IPS-NIHi11 (cell line): ENCODE results near the gene SAMD8.
A peak's percentile ranks its signal among the peaks of the same experiment; 100 is the strongest.
"Not testable (repeated sequence)": the region's sequence is repeated elsewhere in the genome, so short reads cannot be mapped to it uniquely, and the experiment has no call there.

Experiments
- DNase-seq: peaks from one replicate; pipeline ENCODE4 v3.0.0; 2012; ENCODE audit warnings: mixed read lengths, low spot score

SAMD8 gene

DNA sequence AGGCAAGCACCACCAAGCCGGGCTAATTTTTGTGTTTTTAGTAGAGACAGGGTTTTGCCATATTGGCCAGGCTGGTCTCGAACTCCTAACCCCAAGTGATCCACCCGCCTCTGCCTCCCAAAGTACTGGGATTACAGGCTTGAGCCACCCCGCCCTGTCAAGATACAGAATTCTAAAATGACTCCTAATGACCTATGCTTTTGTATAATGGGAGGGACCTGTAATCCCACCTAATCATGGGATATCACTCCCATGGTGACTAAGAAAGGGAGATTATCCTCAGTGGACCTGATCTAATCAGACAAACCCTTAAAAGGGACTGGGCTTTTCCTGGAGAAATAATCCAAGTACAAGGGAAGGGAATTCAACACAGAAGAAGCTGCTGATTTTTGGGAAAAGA, 28.8 kb downstream of the SAMD8 start:
- no peak for DNase-seq

DNA sequence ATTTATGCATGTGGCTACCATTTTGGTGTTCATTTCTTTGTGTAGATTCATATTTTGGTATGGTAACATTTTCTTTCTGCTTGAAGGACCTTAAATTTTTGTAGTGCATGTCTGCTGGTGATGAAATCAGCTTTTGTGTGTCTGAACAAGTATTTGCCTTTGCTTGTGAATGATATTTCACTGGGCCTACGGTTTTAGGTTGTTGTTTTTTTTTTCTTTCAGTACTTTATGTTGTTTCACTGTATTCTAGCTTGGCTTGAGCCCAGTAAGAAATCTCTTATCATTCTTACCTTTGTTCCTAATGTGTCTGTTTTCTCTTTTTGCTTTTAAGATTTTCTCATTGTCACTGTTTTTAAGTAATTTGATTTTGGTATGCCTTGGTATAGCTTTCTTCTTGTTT, 31.9 kb downstream of the SAMD8 start:
- no peak for DNase-seq

DNA sequence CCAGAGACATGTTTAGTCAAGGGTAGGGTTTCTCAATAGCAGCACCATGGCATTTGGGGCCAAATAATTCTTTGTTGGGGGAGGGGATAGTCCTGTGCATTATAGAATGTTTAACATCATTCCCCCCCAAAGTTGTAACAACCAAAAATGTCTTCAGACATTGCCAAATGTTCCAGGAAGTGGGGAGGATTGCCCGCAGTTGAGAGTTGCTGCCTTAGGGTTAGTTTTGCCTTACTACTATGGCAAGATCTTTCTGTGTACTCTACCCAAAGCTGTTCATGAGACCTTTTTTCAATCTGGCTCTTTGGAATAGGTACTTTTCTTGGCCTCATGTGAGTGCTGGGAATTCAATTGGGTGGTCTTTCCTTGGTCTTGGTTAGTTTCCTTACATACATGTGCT, 34.1 kb downstream of the SAMD8 start:
- no peak for DNase-seq

DNA sequence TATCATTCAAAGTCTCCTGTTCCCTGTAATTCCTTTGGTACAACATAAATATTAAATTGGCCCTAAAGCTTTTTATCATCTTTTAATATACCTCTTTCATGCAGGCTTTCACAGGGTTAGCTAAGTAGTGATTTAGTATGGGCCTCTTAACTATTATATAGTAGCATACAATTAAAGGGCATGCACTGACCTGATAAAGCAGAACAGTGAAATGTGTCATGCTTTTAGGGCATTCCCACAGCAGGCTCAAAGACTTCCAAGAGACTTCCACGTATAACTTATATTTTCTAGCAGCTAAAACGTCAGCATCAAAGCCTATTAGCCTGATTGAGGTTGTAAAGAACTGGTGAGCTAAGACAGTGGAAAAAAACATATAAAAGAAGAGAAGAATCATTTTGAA, 35.3 kb downstream of the SAMD8 start:
- no peak for DNase-seq

DNA sequence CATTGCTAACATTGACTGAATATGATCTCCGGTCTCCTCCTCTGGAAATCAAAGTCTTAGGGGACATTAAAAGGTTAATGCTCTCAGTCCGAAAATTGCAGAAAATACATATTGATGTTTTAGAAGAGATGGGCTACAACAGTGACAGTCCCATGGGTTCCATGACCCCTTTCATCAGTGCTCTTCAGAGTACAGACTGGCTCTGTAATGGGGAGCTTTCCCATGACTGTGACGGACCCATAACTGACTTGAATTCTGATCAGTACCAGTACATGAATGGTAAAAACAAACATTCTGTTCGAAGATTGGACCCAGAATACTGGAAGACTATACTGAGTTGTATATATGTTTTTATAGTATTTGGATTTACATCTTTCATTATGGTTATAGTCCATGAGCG, 39.2 kb downstream of the SAMD8 start:
- DNase-seq, result no peak

DNA sequence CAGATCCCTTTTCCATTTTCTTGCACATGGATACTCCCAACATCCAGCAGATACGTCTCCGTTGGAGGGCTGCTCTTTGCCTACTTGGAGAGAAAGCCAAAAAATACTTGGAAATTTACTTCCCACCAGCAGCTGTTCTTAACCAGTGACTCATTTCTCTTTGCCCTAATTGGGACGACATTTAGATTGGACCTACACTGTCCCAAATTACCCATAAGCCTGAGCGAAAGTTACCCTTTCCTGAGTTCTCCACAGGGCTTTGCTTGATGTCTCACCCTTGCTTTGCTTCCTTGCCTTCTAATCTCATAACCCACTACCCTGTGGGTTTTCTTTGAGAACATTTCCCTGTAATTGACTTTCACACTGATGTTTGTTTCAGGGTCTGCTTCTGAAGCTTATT, 48.1 kb downstream of the SAMD8 start:
- DNase-seq, result no peak

DNA sequence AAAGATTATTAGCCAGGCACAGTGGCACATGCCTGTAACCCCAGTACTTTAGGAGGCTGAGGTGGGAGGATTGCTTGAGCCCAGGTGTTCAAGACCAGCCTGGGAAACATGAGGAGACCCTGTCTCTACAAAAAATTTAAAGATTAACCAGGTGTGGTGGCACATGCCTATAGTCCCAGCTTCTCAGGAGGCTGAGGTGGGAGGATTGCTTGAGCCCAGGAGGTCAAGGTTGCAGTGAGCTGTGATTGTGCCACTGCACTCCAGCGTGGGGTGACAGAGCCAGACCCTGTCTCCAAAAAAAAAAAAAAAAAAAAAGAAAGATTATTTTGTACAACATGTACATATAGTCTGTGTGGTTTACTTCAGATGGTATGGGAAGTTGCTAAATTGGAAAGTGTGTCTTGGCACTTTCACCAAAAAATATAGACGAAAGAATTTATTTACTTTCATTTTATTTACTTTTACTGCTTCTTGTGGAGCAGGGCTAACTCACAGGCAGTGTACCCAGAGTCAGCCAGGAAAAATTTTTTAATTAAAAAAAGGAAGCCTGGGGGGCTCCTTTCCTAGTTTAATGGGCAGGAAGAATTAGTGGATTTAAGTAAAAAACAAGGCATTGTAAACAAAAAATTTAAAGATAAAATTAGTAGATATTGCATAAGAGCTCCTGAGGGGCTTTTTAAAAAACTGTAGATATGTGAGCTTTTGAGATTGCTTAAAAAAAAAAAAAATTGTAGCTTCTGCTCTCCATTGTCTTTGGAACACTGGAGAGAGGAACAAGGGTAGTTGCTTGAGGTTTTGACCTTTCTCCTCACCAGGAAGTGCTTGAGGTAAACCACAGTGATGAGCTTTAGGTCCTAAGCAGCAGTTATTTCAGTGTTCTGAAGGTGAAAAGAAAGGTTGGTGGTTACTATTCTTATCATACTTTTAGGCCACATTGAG, 54.5 kb downstream of the SAMD8 start:
- DNase-seq, result no peak

DNA sequence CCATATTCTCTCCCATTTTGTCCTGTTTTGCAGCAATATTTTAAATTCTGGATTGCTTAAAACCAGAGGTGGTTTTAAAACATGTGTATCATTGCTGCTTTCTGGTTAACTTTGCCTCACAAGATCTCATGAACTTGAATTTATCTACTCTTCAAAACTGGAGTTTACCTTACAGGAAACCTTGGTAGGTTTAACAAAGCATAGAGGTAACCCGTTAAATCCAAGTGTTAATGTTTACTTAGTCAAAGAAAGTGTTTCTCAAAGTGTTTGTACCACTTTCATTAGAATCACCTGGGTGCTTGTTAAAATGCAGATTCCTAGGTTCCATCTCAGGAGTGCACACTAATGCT, 55.1 kb downstream of the SAMD8 start:
- DNase-seq, result no peak

DNA sequence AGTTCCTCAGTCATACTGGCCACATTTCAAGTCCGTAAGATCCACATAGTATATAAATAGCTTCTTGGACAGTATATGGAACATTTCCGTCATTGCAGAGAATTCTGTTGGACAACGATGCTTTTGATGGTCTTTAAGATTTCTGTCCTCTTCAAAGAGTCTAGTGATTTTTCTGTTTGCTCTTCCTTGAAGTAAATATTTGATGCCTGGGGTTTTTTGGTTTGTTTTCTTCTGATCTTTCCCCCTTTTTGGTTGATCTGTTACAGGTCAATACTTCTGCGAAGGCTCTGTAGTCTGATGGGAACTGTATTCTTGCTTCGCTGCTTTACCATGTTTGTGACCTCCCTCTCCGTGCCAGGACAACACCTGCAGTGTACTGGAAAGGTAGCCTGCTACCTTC, 56.8 kb downstream of the SAMD8 start:
- DNase-seq, result no peak

DNA sequence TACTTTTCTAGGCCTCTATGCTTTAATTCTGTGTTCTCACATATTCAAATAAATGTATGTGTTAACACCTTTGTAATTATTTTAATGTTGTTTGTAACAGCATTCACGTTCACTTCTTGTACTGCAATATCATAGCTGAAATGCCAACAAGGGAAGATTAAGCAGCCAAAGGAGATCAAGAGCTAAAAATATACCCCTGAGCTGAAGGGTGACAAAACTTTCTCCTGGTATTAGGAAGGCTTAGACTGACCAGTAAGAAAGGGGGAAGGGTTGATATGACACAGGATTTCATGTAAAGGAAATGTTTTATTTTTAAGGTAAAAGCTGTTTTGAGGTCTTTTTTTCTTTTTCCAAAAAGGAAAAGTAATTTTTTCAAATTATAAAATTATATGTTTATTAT, 58.8 kb downstream of the SAMD8 start:
- no peak for DNase-seq

DNA sequence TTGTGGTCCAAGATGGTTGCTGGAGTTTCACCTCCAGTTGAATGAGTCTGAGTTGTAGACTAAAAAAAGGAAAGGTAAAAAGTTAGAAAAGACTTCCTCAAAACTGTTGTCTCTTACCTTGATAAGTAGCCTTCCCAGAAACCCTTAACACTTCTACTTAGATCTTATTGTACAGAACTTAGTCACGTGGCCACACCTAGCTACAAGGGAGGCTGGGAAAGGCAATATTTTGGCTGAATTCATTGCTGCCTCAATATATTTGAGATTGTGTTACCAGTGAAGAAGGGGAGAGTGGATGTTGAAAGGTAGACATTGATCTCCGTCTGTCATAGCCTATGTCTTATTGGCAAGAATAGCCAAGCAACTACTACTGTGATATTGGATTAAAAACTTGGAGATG, 63.6 kb downstream of the SAMD8 start:
- DNase-seq, result no peak

DNA sequence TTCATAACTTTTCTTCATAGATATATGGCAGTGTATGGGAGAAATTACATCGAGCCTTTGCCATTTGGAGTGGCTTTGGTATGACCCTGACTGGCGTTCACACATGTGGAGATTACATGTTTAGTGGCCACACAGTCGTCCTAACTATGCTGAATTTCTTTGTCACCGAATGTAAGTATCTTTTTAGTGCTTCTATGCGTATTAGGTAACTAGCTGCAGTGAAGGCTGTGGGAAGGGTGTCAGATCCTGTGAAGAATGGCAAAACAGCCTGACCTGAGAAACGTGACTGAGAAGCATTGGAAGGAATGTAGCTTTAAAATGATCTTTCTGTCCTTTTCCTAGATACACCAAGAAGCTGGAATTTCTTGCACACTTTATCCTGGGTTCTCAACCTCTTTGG, 64.6 kb downstream of the SAMD8 start:
- DNase-seq, result no peak

DNA sequence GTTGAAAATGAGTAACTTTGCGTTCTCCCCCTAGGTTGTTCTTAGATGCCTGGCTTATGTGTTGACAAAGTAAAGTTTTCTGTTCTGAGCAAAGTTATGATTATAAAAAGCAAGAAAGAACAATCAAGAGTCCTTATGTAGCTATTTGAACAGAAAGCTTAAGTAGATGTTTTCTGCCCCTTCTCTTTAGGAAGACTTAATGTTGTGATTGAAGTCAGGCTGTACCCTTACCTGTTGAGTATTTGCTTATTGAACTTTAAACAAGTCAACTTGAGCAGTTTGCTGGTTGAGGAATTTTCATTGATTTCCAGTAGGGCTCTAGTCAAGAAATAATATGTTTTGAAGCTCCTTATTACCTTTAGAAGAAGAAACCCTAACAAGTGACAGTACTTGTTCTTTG, 65.3 kb downstream of the SAMD8 start:
- DNase-seq, result no peak

DNA sequence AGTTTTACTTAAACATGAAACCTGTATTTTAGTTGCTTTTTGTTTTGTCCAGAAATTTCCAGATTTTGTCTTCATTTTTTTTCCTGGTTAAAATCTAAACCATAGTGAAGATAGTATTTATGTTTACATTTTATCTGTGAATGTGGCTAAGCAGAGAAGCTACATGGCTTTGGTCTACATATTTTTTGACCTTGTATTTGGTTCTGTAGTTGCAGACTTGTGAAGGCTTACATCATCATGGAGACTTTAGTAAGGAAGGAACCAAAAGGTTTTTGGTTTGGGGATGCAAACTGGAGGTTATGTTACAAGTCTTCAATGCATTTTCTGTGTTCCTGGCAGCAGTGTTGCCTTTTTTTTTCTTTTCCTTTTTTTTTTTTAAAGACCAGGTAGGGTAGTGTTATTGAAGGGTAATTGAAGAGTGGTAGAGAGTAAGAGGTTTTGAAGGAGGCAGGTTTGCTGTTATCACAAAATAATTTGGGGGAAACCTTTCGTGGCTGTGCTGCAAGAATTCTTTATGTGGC, 68.3 kb downstream of the SAMD8 start:
- DNase-seq, result no peak

DNA sequence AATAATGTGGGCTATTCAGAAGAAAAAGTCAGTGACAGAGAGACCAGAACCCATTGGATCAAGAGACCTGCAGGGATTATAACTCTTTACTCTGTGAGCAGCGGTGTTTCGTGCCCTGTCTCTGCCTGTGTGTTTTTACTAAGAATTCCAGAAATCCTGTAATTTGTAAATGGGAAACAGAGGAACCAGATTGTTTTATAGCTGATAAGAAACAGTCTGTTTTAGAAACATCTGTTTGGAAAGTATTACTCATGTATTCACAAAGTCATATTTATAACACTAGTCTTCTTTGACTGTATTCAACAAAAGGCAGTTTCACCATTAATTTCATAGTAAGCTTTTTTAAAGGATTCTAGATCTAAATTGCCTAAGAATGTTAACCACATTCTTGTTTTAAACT, 69.1 kb downstream of the SAMD8 start:
- DNase-seq, result no peak

DNA sequence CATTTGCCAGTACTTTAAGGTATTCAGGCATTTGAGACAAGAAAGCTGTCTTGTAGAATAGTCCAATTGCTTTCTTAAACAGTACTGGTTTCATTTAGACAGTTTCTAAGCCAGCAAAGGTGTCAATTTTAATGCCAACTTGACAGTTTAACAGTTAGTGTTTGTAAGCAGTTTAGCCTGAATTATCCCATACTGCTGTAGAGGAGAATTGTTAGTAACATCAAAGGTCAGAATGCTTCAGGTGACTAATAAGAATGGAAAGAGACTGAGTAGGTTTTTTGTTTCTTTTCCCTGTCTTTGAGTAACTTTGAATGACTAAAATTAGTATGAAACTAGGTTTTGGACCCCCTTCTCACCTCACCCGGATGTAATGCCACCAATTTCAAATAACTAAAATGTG, 69.6 kb downstream of the SAMD8 start:
- DNase-seq, result no peak

DNA sequence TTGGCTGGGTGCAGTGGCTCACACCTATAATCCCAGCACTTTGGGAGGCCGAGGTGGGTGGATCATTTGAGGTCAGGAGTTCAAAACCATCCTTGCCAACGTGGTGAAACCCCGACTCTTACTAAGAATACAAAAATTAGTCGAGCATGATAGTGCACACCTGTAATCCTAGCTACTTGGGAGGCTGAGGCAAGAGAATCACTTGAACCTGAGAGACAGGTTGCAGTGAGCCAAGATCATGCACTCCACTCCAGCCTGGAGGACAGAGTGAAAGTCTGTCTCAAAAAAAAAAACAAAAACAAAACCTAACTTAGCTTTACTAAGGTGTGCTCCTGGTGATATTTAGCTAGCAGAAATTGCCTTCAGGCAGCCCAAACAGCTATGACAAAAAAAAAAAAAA, 74.9 kb downstream of the SAMD8 start:
- no peak for DNase-seq

DNA sequence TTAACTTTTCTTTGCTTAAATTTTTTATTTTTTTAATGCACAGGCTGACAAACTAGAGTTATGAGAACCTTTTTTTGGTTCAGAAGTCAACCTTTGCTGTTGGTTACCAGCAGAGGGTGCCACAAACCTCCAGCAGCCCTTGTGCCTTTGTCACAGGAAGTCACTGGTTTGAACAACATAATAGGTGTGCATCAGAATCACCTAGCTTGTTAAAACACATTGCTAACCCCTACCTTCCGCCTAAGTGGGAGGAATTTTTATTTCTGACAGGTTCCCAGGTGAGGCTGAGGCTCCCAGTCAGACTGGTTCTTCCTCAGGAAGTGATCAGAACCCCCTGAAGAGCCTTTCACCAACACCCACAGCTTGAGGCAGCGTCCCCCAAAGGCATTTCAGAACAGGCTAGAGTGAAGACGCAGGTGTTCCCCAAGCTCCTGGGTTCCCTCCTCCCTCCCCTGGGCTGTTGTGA, 76.5 kb downstream of the SAMD8 start:
- DNase-seq, result peak; percentile 72

DNA sequence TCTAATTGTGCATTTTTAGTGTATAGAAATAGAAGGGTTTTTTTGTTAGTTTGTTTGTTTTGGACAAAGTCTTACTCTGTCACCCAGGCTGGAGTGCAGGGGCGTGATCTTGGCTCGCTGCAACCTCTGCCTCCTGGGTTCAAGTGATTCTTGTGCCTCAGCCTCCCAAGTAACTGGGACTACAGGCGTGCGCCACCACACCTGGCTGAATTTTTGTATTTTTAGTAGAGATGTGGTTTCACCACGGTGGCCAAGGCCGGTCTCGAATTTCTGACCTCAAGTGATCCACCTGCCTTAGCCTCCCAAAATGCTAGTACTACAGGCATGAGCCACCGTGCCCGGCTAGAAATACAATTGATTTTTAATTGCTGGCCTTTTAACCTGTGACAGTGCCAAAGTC, 77.1 kb downstream of the SAMD8 start:
- DNase-seq, result not testable (repeated sequence)

DNA sequence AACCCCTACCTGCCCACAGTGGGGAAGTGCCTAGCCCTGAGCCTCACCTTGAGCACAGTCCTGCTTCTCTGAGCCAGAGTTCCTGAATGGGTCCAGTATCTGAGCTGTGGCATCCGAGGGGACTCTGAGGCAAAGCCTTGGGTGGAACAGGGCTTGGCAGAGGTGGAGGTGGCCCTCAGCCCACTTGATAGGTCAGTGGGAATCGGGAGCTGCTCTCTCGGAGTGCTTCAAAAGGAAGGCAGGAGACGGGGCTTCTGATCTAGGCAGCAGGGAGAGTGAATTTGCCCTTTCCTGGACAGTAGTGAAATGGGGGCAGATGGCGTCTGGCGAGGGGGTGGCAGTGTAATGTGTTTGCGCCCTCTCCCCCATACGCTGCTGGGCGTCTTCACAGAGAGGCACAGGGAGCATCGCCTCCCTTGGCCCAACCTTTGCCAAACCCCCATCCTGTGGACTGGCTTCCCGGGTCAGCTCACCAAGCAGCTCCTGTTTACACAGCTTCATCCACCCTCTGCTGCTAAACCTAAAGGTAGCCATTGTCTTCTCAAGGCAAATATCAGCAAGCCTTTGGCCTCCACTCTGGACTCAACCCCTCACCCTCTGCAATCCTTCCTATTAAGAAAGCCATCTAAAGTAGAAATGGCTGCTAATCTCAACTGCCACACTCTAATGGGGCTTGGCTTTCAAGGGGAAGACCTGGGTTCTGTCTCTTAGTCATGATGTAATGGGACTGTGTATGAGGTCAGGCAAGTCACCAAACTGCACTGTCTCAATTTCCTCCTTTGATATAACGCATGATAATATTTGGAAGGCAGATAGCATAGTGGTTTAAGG, 78.0 kb downstream of the SAMD8 start:
- DNase-seq, result no peak

DNA sequence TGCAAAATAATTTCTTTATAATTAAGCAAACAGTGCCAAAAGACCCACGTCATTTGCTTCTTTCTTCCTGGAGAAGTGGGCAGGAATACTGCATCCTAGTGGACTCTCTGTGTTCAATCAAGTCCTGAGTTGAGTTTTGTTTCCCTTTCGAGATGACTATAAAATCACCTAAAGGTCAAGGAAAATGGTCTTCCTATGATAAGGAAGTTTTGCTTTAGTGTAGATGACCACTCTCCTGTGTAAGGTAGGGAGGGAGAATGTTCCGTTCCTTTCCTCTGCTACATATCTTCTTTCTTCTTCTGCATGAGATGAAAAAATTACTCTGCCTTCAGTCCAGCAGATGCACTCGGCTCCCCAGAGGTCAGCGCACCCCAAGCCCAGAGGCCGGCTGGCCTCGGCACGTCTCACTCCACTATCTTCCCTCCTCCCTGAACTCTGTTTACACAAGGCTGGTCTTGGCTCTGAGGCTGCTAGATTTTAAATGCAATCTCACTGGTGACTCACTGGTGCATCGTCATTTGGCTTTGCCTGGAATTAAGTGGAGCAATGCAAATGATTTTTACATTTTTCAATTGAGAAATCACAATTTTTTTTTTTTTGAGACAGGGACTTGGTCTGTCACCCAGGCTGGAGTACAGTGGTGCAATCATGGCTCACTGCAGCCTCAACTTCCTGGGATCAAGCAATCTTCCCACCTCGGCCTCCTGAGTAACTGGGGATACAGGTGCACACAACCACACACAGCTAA, 80.5 kb downstream of the SAMD8 start:
- no peak for DNase-seq

DNA sequence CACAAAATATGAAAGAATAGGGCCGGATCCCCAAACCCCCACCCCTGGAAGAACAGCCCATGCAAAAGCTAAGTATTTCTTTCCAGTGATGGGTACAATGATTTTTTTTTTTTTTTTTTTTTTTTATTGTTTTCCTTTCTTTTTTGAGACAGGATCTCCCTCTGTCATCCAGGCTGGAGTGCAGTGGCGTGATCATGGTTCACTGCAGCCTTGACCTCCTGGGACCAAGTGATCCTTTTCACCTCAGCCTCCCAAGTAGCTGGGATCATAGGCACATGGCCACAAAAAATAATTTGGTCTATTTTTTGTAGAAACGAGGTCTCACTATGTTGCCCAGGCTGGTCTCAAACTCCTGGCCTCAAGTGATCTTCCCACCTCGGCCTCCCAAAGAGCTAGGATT, 83.2 kb downstream of the SAMD8 start:
- not testable (repeated sequence) for DNase-seq
